Fibroblast of mammary gland (primary cell): ENCODE data around the gene RGS14.

Experiments used
- DNase-seq: peaks from one replicate; pipeline ENCODE4 v3.0.0-alpha.2; 2010; ENCODE audit warnings: low read depth
- H3K4me3 ChIP-seq: 2 replicates; pipeline ENCODE4 v1.5.1; 2011; ENCODE audit warnings: low read depth, mild to moderate bottlenecking, low read length, moderate library complexity; ENCODE audit not compliant: control insufficient read depth
- CTCF ChIP-seq: conservative IDR thresholded peaks from 2 replicates; pipeline ENCODE4 v1.5.1; 2011; ENCODE audit warnings: low read depth, low read length, inconsistent platforms; ENCODE audit not compliant: control insufficient read depth, insufficient read depth

RGS14 gene

DNA sequence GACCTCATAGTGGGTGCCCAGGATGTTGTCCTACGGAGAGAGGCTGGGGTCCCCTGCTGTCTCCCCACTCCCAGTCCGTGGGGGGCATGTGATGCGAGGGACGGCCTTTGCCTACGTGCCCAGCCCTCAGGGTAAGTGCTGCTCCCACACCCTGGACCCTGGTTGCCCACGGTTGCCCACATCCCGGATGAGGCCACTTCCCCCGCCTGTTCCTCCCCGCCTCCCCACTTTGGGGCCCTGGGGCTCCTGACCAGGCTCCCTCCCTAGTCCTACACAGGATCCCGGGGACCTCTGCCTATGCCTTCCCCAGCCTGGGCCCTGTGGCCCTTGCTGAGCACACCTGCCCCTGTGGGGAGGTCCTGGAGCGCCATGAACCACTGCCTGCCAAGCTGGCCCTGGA lies 28.0 kb downstream of the RGS14 start:
- no peak overlapping the region for H3K4me3 ChIP-seq
- no peak for DNase-seq
- TF ChIP-seq CTCF, result no peak

- H3K4me3 ChIP-seq, result no peak overlapping the region
- TF ChIP-seq CTCF, result no peak
- no peak for DNase-seq
Measured at GRCh38 chr5:177386542-177386941, 28.8 kb downstream of the RGS14 start.

DNA sequence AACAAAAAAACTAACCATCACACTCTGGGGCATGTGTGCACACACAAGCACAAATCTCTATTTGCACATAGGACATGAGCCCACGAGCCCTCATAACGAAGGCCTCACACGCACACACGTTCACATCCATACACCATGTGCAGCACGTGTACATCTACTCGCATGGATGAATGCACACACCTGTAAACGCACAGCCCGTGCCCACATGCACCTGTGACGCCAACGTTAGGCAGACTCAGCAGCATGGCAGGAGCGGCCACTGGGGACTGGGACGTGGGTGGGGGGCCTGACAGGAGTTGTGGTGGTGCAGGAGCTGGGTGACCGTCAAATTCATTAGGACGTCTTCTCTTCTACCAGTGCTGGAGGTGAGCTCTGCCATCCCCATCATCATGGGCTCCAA lies 29.7 kb downstream of the RGS14 start:
- no peak for DNase-seq
- H3K4me3 ChIP-seq, result no peak overlapping the region
- TF ChIP-seq CTCF, result no peak

GRCh38 chr5:177388521-177389052 lies 30.9 kb downstream of the RGS14 start:
- no peak overlapping the region for H3K4me3 ChIP-seq
- TF ChIP-seq CTCF, result no peak
- no peak for DNase-seq

DNA sequence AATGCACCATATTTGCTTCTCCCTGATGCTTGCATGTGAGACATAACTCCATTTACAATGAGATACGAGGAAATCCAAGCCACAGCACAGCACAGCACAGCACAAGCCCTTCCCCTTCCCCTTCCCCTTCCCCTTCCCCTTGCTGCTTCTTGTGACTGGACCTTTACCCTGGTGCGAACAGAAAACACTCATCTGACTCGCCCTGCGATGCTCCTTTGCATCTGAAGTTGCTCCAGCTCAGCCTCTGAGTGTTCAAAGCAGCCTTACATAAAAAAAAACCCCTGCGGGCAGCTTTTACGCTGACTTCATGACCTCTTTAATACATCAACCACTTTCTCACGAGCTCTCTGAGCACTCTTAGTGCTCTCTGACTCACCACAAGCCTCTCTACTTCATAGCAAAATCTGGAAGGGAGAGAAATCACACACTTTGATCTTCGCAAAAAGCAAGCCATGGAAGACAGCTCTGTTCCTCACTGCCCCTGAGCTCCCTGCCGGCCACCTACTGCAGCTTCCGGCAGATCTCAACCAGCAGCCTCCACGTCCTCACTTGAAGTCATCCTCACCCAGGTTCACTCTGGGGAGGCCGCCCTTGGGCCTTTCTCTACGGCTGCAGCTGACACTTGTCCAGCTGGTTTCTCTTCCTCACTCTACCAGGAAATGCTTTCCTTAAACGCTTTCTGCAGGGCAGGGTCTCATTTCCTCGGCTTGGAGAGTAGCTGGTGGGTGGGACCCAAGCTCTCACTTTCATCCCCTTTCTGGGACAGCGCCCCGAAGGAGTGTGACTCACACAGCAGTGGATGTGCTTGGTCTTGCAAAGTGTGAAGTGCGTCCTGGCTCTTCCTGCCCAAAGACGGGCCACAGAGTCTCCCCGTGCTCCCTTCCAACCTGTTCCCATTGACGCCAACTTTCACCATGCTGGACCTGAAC lies 31.8 kb downstream of the RGS14 start:
- TF ChIP-seq CTCF, result no peak
- peak; percentile 96 for DNase-seq
- H3K4me3 ChIP-seq, result no peak overlapping the region

- TF ChIP-seq CTCF, result peak; percentile 92
- DNase-seq, result peak; percentile 81
- H3K4me3 ChIP-seq, result no peak overlapping the region
Measured at GRCh38 chr5:177390363-177391300, 32.9 kb downstream of the RGS14 start.
